ENCODE measurements around the gene DEPDC7.

GRCh38 chr11:33052231-33052630 is 36.6 kb downstream of the DEPDC7 start:
- no peak for TF ChIP-seq ARNT (IDR thresholded peaks at IDR 0.05)
- no peak for TF ChIP-seq L3MBTL2 (conservative IDR thresholded peaks at IDR 0.05)
- no peak for TF ChIP-seq SP1 (IDR thresholded peaks at IDR 0.05)
- TF ChIP-seq FOXM1 (IDR thresholded peaks at IDR 0.05; ENCODE audit: borderline replicate concordance) = no peak
- TF ChIP-seq SUZ12 (IDR thresholded peaks at IDR 0.05) = no peak
- no peak for TF ChIP-seq PKNOX1 (IDR thresholded peaks at IDR 0.05)
- TF ChIP-seq BHLHE40 (IDR thresholded peaks at IDR 0.05; ENCODE audit: borderline replicate concordance) = no peak
- TF ChIP-seq NFRKB (IDR thresholded peaks at IDR 0.05) = no peak
- no peak for TF ChIP-seq TARDBP (IDR thresholded peaks at IDR 0.05)
- TF ChIP-seq FOXK2 (IDR thresholded peaks at IDR 0.05) = no peak
- TF ChIP-seq ZNF384 (IDR thresholded peaks at IDR 0.05) = no peak
- TF ChIP-seq CTBP1 (IDR thresholded peaks at IDR 0.05; ENCODE audit: borderline replicate concordance) = no peak
- no peak for TF ChIP-seq HDGF (IDR thresholded peaks at IDR 0.05; ENCODE audit: borderline replicate concordance)
- no peak for TF ChIP-seq ELF4 (IDR thresholded peaks at IDR 0.05)

All from HEK293T (cell line).